Amygdala (tissue), 56 donors: Measurements from ENCODE around the gene ACAD10.

Experiments used
- DNase-seq, 56 donors: peaks; one replicate each; lab custom pipeline; 2025; lab: John Stamatoyannopoulos, UW

The ACAD10 gene

GRCh38 chr12:111768159-111768895 lies 82.5 kb downstream of the ACAD10 start:
- DNase-seq: no peak

DNA sequence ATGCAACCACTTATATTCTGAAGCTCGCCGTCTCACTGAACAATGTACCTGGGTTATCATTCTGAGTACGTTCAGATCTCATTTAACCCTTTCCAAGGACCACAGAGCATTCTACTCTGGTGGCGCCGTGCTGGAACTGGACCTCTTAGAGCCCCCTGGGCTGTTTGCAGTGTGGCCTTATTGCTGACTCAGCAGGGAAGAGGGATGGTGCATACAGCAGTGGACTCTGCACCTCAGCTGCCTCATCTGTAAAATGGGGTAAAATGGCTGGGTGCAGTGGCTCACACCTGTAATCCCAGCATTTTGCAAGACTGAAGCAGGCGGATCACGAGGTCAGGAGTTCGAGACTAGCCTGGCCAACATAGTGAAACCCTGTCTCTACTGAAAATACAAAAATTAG lies 83.7 kb downstream of the ACAD10 start:
- DNase-seq: no peak

DNA sequence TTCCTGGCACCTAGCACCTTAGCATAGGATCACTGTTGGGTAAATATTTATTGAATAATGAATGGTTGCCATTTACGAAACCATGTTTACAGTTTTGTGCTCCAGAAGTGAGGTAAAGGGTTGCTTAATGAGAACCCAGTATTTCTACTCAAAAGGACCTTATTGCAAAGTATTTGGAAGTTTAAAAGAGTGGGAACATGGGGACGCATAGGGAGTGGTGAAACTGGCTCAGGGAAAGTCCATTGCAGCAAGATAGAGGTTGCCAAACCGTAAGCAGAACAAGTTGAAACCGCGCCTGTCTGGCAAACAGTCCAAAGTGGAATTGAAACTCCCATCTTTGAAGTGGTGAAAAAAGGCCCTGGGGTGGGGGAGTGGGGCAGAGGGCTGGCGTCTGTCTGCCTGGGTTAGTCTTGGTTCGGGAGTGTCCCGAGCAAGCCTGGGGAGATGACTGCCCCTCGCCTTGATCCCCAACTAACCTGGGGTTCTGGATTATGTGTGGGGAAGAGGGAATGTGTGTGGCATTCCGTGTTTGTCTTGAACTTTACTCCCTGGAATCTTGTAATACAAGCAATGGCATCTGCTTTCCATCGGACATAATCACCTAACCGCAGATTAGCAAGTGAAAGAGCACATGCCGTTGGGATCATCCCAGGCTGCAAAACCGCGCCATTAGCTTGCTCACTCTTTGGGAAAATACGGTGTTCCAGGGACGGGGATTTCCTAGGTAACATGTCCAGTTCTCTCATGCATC lies 88.1 kb downstream of the ACAD10 start:
- peak in 29 of 56 donors; percentile 4 to 66 (median 29) for DNase-seq

DNA sequence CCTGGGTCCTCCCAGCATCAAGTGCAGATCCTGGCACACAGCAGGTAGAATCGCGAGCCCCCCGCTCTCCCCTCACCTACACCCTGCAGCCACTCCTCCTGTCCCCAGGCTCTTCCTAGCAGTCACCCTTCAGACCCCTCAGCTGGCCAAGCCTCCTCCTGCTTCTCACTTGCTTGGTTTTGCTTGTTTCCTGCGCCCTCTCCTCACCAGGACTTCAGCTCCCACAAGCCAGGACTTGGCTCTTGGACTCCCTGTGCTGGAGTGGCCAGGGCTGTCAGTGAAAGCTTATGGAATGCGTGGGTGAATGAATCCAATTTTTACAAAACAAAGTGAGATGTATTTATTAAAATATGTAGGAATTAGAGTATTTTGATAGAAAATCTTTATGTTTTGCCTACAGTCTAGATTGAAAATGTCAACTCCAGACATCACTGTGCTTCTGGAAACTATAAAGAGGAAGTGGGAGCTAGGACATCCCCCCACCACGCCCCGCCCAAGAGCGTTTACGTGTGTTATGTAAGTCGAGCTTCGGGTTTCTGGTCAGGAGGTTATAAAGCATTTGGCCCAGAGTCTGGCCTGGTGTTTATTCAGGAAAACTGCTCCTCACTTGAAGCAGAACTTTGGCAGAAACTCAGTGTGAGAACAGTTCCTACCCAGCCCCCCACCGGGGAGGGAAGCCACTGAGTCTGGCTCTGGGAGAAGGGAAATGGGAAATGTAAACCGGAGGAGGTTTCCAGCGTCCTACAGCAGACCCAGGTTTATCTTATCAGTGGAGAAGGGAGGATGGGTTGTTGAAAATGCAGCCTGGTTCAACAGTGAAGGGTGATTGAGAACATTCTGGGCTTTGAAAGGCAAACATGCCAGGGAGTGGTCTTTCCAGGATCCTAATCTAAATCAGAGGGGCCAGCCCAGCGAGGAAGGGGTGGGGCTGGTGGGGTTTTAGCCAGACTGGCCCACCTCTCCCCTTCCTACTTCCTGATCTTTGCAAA lies 89.6 kb downstream of the ACAD10 start:
- peak in 47 of 56 donors; percentile 8 to 79 (median 45) for DNase-seq

GRCh38 chr12:111776836-111777344 lies 91.0 kb downstream of the ACAD10 start:
- no peak for DNase-seq

GRCh38 chr12:111777345-111778045 lies 91.6 kb downstream of the ACAD10 start:
- DNase-seq: peak in 14 of 56 donors; percentile 5 to 39 (median 10)

DNA sequence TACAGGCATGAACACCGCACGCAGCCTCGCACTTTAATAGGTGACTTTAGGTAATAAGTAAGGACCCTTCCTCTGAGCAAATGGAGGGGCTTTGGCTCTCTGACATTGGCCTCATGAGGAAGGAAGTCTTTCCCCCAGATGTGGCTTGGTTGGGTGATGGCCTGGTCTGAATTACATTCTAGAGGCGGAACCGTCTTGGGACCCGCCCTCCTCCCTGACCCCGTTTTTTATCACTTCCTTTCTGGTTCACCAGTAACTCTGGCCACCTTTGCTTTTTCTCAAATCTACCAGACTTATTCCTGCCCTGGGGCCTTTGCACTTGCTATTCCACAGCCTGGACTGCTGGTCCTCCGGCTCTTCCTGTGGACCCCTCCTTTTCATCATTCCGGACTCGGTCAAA lies 94.3 kb downstream of the ACAD10 start:
- DNase-seq: no peak

DNA sequence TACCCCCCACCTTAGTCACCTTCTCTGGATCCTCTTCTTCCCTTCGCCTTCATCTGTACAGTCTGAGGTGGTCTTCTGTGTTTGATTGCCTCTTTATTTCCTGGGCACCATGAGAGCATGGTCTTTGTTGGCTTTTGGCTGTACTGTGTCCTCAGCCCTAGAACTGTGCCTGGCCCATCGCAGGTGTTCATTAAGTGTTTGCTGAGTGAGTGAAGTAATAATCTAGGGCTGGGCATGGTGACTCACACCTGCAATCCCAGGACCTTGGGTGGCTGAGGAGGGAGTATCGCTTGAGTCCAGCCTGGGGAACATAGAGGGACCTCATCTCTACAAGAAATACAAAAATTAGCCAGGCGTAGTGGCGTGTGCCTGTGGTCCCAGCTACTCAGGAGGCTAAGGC lies 94.8 kb downstream of the ACAD10 start:
- no peak for DNase-seq

- no peak for DNase-seq
Observed at GRCh38 chr12:111781085-111781658, 95.3 kb downstream of the ACAD10 start.

GRCh38 chr12:111783046-111783445 lies 97.2 kb downstream of the ACAD10 start:
- no peak for DNase-seq

GRCh38 chr12:111784953-111785352 lies 99.1 kb downstream of the ACAD10 start:
- DNase-seq: no peak

DNA sequence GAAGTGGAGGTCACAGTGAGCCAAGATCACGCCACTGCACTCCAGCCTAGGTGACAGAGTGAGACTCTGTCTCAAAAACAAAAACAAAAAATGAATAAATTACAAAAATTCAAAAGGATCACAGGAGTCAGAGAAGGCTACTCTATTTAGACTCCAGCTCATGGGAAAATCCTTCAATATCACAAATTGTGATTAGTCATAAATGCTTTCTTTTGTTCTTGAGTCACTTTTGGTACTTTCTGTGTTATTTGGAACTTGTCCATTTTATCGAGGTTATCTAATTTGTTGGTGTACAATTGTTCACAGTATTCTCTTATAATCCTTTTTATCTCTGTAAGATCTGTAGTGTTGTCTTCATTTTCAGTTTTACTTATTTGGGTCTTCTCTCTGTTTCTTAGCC lies 99.8 kb downstream of the ACAD10 start:
- no peak for DNase-seq

DNA sequence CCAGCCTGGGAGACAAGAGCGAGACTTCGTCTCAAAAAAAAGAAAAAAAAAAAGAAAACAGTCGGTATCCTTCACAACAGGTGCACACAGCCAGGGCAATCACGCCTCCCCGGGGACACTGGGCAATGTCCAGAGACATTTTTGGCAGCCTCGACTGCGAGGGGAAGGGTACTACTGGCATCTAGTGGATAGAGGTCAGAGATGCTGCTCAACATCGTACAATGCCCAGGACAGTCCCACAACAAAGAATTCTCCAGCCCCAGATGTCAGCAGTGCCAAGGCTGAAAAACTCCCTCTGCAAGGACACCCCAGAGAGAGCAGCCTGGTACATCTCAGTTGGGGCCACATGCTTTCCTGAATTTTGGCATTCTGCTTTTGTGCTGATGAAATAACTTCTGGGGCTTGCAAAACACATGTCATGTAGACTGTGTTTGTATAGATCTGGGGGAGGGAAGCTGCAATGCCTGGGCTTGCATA lies 102.4 kb downstream of the ACAD10 start:
- DNase-seq: peak in 10 of 56 donors; percentile 2 to 23 (median 14)

DNA sequence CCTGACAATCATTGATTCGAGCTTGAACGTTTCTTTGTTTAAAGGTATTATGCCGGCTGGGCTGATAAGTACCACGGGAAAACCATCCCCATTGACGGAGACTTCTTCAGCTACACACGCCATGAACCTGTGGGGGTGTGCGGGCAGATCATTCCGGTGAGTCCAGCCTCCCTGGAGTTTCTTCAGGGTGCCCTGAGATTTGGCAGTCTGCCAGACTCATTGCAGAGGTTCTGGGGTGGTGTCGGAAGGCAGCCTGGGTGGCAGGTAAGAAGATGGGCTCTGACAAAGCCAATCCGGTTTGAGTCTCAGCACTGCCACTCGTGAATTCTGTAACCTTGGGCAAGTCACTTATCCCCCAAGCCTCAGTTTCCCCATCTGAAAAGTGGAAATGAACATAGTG lies 103.9 kb downstream of the ACAD10 start:
- peak in 1 of 56 donors; percentile 15 for DNase-seq

- no peak for DNase-seq
Observed at GRCh38 chr12:111791507-111791906, 105.7 kb downstream of the ACAD10 start.

DNA sequence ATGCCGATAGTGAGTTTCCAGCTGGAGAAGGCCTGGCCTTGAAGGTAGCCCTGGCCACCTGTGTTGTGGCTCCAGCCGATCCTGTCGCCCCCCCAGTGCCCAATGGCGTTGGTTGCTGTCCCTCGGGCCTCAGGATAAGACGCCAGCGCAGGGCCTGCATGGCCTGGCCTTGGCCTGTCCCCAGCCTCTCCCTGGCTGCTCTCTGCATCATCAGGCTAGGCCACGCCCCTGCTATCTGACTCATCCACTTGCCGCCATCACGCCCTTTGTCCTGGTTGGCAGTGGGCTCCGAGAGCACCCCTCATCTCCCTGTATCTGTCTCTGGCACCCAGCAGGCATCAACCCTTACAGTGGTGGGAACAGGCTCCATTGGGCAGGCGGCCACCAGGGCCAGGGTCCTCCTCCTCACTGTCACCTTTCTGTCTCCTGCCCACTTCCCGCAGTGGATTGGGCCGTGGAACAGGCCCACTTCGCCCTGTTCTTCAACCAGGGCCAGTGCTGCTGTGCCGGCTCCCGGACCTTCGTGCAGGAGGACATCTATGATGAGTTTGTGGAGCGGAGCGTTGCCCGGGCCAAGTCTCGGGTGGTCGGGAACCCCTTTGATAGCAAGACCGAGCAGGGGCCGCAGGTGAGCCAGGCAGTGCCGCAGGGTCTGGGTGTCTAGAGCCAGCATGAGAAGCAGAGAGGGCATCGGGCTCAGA lies 106.5 kb downstream of the ACAD10 start:
- no peak for DNase-seq

GRCh38 chr12:111792856-111793235 lies 107.0 kb downstream of the ACAD10 start:
- no peak for DNase-seq

GRCh38 chr12:111798182-111798581 lies 112.3 kb downstream of the ACAD10 start:
- peak in 1 of 56 donors; percentile 25 for DNase-seq

DNA sequence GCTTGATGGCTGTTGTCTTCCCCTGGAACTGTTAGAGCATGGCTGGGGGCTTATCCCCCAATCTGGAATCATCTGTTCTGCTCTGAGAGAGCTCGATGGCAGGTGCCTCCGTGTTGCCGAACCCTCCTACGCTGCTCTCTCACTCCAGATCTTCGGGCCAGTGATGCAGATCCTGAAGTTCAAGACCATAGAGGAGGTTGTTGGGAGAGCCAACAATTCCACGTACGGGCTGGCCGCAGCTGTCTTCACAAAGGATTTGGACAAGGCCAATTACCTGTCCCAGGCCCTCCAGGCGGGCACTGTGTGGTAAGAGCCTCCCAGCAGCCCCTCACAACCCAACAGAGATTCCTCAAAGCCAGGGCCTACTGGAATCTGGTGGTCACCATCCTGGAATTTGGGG lies 113.9 kb downstream of the ACAD10 start:
- DNase-seq: no peak
